Activated naive CD4-positive, alpha-beta T cell treated with anti-CD3 and anti-CD28 coated beads, Interleukin-2, amount 50 U/mL, for 72 hours (primary cell): ENCODE data around the gene PTPRM. TPM values are rescaled to one million over a fixed set of nuclear protein-coding genes. Genes with fewer than 3 reads are reported as not detected.

Experiments used
- ATAC-seq, 2 donors: fragments of 150-1000 bp; cut with Tn5 transposase; 2 replicates each; pipeline ENCODE4 v1.10.0; 2021; ENCODE audit warnings: mild to moderate bottlenecking in 2 of 2, moderate library complexity in 2 of 2
- DNase-seq, 2 donors: peaks; one replicate each; pipeline ENCODE4 v3.0.0; 2021 to 2022; ENCODE audit warnings: low spot score in 2 of 2
- H3K27ac Mint-ChIP-seq, 2 donors: one replicate each; pipeline ENCODE4 v1.8.0; 2022; ENCODE audit warnings: mild to moderate bottlenecking in 2 of 2, mixed read lengths in 2 of 2
- H3K36me3 Mint-ChIP-seq, 2 donors: one replicate each; pipeline ENCODE4 v1.8.0; 2022; ENCODE audit warnings: mixed read lengths in 2 of 2
- H3K9me3 Mint-ChIP-seq, 2 donors: one replicate each; pipeline ENCODE4 v1.8.0; 2022; ENCODE audit warnings: mixed read lengths in 2 of 2
- total RNA-seq, 2 donors: library from RNA; stranded (reverse); gene quantifications; one replicate each; pipeline ENCODE4 v1.2.3, GENCODE V29; 2022

The PTPRM gene
- total RNA-seq, 2 donors from 2014 or later = 1.7 to 2.8 TPM

DNA sequence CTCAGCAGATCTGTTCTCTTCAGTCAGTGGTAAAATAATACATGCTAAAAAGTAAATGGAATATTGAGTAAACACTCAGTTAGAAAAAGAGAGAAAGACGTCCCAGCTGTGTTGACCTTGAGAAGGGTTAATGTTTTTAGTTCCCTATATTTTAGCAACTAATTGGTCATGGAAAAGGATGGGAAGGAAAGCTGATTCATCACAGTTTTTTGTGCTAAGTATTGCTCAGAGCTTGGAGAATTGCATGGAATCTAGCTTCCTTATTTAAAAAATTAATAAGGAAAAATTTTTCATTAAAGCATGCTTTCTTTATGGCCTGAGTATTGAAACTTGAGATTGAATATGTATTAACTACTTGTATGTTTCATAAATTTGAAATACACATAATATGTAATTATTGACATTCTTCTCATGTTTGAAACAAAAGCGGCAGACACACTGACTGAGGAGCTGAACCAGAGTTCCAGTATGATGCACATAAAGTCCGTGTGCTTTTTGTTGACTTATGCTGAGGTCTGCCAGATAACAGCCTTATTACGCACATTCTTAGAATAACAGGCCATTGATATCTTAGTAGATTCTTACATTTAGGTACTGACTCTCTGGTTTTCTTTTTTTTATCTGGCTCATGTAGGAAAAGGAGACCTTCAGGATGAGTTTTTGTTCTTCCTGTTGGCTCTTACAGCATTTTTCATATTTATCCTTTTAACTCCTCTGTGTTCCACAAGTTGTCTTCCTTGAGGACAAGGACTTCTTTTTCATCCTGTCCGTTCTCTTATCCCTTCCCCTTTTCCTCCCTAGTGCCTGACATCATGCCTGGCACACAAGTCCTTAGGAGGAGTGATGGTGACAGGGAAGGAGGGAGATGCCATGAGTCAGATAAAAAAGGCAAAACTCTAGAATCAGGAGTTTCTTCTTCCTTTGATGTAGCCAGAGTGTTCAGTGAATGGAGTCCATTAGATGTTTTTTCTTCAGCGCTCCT is 194.1 kb downstream of the PTPRM start:
- Mint-ChIP-seq H3K27ac (no peak overlapping the region), H3K9me3 (peaks cover 8 to 18% of the 10 kb centered on the region in 2 donors), H3K36me3 (no peaks in the 10 kb centered on the region)
- no peak for ATAC-seq
- no peak for DNase-seq

DNA sequence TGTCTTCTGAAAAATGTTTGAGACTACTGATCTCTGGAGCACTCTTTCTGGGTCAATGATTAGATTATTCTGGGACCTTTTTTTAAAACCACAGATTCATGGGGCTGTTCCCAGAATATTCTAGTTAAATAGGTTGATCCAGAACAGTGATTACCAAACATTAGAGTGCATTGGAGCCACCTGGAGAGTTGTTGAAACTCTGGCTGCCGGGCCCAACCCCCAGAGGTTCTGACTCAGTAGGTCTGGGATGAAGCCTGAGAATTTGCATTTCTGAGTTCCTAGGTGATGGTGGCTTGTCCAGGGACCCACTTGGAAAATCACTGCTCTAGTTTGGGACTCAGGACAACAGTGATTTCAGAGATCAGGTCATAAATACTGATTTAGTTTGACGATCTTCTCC is 197.3 kb downstream of the PTPRM start:
- H3K36me3 Mint-ChIP-seq = no peaks in the 10 kb centered on the region
- ATAC-seq (no peak), DNase-seq (no peak)
- peaks cover 0 to 11% of the 10 kb centered on the region in 2 donors for H3K9me3 Mint-ChIP-seq
- no peak overlapping the region for H3K27ac Mint-ChIP-seq

DNA sequence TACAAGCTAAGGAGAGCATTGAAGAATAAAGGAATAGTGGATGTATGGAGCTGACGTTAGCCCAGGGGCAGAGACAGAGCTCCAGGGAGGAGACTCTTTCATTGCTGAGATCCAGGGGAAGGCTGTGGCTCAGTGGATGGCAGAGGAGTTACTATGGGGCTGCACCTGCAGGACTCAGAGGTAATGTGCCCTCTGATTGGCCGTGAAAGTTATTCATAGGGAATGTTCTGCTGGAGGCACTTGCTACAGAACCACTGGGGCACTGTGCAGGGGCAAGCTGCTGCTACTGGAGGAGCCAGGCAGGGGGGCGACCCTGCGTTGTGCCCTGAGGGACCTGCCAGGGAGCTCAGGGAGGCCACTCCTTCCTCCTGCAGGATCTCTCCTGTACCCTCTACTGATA is 199.2 kb downstream of the PTPRM start:
- DNase-seq = no peak
- ATAC-seq = no peak
- Mint-ChIP-seq H3K36me3 (no peaks in the 10 kb centered on the region), H3K27ac (no peak overlapping the region), H3K9me3 (peaks cover 0 to 11% of the 10 kb centered on the region in 2 donors)

- no peak for ATAC-seq
- H3K36me3 Mint-ChIP-seq = no peaks in the 10 kb centered on the region
- peaks cover 0 to 10% of the 10 kb centered on the region in 2 donors for H3K9me3 Mint-ChIP-seq
- DNase-seq = no peak
- no peak overlapping the region for H3K27ac Mint-ChIP-seq
These were observed 199.7 kb downstream of the PTPRM start for GRCh38 chr18:7766817-7767216.

GRCh38 chr18:7770908-7771307 is 203.8 kb downstream of the PTPRM start:
- Mint-ChIP-seq H3K27ac (no peak overlapping the region), H3K9me3 (no peaks in the 10 kb centered on the region), H3K36me3 (no peaks in the 10 kb centered on the region)
- DNase-seq = no peak
- ATAC-seq = no peak

- Mint-ChIP-seq H3K36me3 (no peaks in the 10 kb centered on the region), H3K27ac (no peak overlapping the region)
- ATAC-seq = no peak
These were observed 205.4 kb downstream of the PTPRM start for GRCh38 chr18:7772510-7772888.

DNA sequence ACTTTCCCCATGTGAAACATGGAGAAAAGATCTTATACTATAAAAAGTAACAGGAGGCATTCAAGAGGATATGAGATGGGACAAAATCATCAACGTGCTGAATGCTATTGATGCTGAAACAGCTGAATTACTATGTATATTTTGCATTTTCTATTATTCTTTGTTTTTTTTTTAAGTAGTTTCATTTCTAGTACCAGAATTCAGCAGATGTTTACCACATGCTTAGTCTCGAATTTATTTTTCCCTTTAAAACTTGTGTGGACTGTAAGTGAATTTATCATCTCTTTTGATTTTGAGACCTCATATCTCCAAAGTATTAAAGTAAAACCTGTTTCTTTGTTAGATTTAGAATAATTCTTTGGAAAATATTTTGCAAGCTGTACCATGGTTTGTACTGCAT is 205.8 kb downstream of the PTPRM start:
- DNase-seq (no peak), ATAC-seq (no peak)
- Mint-ChIP-seq H3K9me3 (no peaks in the 10 kb centered on the region), H3K36me3 (no peaks in the 10 kb centered on the region), H3K27ac (no peak overlapping the region)

More at GRCh38 chr18:7772510-7772888, 205.4 kb downstream of the PTPRM start:
- no peaks in the 10 kb centered on the region for H3K9me3 Mint-ChIP-seq
- DNase-seq = no peak

DNA sequence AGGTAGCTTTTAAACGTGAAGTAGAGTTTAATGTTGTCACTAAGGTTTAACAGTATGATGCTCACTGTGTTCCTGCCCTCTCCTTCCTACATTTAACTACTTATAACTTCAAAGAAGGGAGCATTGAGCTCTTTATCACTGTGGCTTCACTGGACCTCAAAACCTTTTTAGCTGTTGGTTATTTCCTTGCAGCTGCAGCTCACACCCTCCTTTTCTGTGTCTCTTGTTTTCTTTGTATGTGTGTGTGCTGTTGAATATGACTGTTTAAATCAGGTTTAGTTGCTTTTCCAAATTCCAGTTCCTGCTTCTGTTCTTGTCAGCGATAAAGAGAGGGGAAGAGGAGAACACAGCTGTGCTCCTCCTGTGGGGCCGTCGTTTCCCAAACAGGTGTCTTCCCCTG is 208.0 kb downstream of the PTPRM start:
- no peaks in the 10 kb centered on the region for H3K9me3 Mint-ChIP-seq
- ATAC-seq = no peak
- H3K27ac Mint-ChIP-seq = no peak overlapping the region
- no peak for DNase-seq
- H3K36me3 Mint-ChIP-seq = no peaks in the 10 kb centered on the region

DNA sequence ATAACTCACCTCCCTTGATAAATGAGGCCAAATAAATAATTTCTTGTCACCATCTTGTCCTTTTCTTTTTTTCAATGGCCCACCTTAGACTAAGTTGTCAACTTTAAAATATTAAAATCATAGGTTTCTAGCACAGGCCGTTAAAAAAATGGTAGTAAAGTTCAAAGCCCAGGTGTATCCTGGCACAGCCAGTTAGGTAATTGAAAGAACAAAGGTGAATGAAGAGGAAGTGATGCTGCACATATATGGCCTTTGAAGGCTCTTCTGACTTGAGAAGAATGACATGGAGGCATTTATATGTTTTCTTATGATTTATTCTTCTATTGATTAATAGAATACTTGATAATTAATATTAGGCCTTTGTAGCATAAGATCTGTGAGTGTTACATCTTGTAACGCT is 208.7 kb downstream of the PTPRM start:
- ATAC-seq (no peak), DNase-seq (no peak)
- H3K27ac Mint-ChIP-seq = no peak overlapping the region
- H3K9me3 Mint-ChIP-seq = no peaks in the 10 kb centered on the region
- H3K36me3 Mint-ChIP-seq = no peaks in the 10 kb centered on the region

DNA sequence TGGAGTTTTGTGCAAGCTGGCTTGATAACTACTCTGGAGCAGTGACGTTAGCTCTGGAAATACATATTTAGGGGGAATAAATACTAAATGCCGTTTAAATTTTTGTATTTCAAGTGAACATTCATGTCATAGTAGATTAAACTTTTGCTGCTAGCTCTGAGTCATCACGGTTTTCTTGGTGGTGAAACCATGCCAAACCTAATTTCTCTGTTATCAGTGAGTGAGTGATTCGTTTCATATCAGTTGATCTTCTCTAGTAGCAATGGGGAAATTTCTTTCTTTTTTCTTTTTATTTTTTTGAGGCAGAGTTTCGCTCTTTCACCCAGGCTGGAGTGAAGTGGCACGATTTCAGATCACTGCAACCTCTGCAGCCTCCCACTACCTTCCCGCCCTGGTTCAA is 211.1 kb downstream of the PTPRM start:
- Mint-ChIP-seq H3K27ac (no peak overlapping the region), H3K9me3 (no peaks in the 10 kb centered on the region), H3K36me3 (no peaks in the 10 kb centered on the region)
- ATAC-seq (no peak), DNase-seq (no peak)

DNA sequence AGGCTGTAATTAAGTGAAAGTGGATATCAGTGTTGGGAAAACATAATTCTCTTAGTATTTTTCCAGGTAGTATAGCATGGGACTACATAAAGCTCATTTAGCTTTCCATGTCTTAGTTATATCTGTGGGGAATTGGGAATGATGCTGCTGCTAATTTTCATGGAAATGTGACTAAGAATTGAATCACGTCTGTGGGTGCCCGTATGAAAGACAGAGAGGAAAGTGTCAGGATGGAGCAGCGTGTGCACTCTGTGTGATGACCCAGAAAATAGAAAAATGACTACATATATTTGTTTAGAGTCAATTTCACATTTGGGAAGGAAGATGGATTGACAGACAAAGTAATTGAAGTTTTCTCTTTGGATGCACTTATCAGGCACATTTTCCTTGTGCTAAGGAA is 212.1 kb downstream of the PTPRM start:
- Mint-ChIP-seq H3K27ac (no peak overlapping the region), H3K36me3 (no peaks in the 10 kb centered on the region), H3K9me3 (no peaks in the 10 kb centered on the region)
- DNase-seq (no peak), ATAC-seq (no peak)

GRCh38 chr18:7784171-7784570 is 217.1 kb downstream of the PTPRM start:
- no peak overlapping the region for H3K27ac Mint-ChIP-seq

GRCh38 chr18:7786569-7786968 is 219.5 kb downstream of the PTPRM start:
- Mint-ChIP-seq H3K36me3 (no peaks in the 10 kb centered on the region), H3K9me3 (peaks cover 0 to 11% of the 10 kb centered on the region in 2 donors), H3K27ac (no peak overlapping the region)
- ATAC-seq = no peak
- DNase-seq = no peak

More at GRCh38 chr18:7784171-7784570, 217.1 kb downstream of the PTPRM start:
- no peaks in the 10 kb centered on the region for H3K36me3 Mint-ChIP-seq
- H3K9me3 Mint-ChIP-seq = peaks cover 0 to 11% of the 10 kb centered on the region in 2 donors
- no peak for DNase-seq
- ATAC-seq = no peak

DNA sequence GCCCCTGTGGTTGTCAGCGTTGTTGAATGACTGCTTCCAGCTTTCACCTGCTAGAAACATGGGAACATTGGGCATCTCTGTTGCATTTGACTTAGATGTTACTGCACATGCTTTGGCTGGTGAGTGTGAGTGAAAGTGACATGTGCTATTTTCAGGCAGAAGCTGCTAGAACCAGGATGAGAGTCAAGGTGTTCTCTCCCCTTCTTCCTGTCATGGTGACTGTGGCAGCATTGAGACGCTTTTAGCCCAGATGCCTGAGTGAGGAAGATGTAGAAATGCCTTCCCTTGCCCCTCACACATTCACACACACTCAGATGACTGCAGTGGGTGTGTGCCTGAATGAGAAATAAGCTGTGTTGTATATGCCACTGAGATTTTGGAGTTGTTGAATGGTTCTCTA is 220.2 kb downstream of the PTPRM start:
- no peak for DNase-seq
- H3K9me3 Mint-ChIP-seq = peaks cover 0 to 11% of the 10 kb centered on the region in 2 donors
- ATAC-seq = no peak
- no peaks in the 10 kb centered on the region for H3K36me3 Mint-ChIP-seq
- H3K27ac Mint-ChIP-seq = no peak overlapping the region

DNA sequence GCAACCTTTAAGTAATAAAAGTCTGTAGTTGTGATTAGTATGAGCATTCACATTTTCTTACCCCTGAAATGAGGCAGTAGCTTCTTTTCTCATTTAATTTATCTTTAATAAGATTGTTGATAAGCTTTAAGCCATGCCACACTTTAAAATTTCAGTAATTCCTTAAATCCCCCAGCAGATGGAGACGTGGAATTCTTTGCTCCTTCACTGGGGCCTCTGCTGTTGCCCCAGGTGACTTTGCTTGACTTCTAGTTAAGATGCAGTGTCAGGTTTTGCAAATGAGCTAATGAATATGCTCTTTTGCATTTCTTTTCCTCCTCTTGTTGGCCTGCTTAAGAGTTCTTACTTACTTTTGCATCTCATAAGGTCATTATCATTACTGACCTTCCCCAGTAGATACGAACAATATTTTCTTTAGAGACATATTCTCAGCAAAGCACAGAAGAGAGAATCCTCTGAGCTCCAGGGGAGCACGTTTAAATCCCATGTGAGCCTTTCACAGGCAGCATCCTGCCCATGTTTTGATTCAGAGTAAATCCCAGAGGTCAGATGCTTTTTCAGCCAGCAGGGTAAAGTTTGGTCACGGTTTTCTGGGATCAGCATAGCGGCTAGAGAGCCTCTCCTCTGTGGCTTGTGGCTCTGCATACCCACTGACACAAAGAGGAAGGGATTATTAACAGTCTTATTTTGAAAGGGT is 222.9 kb downstream of the PTPRM start:
- peaks cover 0 to 5% of the 10 kb centered on the region in 2 donors for H3K9me3 Mint-ChIP-seq
- H3K27ac Mint-ChIP-seq = no peak overlapping the region
- ATAC-seq (no peak), DNase-seq (no peak)
- no peaks in the 10 kb centered on the region for H3K36me3 Mint-ChIP-seq

DNA sequence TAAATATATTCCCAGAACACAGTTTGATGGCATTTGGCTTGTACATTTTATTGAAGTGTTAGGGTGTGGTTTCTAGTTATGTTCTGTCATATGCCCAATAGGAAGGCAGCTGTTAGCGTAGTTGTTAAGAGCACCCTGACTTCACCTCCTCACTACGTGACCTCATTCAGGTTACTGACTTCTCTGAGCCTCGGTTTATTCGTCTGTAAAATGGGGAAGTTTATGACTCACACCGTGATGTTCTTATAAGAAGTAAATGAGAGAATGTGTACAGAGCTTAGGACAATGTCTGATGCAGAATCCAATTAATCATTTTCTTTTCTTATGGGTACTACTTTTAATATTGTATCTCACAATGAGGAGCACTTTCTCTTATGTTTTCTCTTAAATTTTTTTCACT is 226.0 kb downstream of the PTPRM start:
- DNase-seq (no peak), ATAC-seq (no peak)
- Mint-ChIP-seq H3K36me3 (no peaks in the 10 kb centered on the region), H3K27ac (no peak overlapping the region), H3K9me3 (no peaks in the 10 kb centered on the region)

DNA sequence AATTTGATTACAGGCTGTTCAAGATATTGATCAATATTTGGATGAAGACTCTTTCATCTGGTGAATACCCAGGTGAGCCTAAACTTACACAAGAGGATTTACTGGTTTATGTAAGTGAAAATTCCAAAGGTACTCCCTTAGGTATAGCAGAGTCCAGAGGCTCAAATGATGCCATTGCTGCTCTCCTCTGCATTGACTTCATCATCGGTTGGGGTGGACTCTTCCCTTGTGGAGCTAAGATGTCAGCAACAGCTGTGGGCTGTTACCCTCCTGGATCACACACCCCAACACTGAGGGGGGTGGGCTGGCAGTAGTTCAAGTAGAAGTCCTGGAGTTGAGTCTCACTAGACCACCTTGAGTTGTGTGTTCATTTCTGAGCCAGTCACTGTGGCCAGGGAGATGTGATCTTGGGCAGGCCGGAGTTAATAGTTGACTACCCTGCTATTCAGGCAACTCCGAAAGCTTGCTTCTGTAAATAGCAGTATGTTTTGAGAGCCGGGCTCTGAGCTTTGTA is 236.9 kb downstream of the PTPRM start:
- Mint-ChIP-seq H3K27ac (no peak overlapping the region), H3K36me3 (no peaks in the 10 kb centered on the region), H3K9me3 (peaks cover 0 to 4% of the 10 kb centered on the region in 2 donors)
- no peak for ATAC-seq
- DNase-seq = no peak
